Measurements from ENCODE around the gene GHRL. TPM values are rescaled to one million over a fixed set of nuclear protein-coding genes. Genes with fewer than 3 reads are reported as not detected.

GHRL gene, protein sequence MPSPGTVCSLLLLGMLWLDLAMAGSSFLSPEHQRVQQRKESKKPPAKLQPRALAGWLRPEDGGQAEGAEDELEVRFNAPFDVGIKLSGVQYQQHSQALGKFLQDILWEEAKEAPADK
- total RNA-seq, result not detected in 2 replicates

DNA sequence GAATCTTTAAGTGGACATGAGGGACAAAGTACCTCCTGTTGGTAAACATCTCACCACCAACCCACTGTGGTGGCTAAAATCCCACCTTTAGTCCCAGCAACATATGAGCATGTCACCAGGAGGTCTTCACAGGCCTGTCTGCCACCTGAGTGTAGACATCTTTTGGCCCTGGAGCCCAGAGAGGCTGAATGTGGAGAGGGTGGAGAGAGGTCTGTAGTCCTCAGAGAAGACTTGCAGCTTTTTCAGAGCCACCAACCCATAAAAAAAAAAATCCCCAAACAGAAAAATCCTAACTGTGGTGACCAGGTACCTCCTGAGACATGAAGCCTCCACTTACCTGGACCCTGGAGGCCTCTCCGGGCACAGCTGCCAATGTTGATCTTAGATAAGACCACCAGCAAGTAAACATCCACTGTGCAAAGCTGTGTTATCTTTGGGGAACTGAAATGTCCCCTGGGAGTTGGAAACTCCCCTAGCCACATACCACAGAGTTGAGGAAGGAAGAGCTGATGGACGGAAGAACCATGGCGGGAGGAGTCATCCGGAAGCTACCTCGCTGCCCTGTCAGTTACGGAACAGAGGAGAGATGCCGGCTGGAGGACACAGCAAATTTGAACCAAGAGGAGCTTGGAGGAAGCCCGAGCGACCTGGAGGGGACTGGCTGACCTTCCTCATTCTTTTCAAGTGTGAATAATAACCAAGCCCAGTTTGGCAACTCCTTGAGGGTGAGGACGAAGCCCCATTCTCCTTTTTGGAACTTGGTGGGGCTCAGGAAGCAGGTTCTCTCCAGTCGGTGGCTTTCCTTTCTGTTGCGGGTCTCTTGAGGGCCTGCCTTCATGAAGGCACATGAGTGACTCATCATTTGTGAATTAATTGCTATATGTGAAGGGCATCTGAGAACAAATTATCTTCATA, at the start of gene GHRL:
Gene GHRL (minus strand): TSS at position 443 of the 915 bp plus-strand sequence. CDS start 2,767 bp downstream, outside the sequence.
- no peak for DNase-seq (ENCODE audit: low read depth)
- H3K36me3 ChIP-seq (ENCODE audit: control insufficient read depth, insufficient read depth, low read length), result no peaks in the 10 kb centered on the region

DNA sequence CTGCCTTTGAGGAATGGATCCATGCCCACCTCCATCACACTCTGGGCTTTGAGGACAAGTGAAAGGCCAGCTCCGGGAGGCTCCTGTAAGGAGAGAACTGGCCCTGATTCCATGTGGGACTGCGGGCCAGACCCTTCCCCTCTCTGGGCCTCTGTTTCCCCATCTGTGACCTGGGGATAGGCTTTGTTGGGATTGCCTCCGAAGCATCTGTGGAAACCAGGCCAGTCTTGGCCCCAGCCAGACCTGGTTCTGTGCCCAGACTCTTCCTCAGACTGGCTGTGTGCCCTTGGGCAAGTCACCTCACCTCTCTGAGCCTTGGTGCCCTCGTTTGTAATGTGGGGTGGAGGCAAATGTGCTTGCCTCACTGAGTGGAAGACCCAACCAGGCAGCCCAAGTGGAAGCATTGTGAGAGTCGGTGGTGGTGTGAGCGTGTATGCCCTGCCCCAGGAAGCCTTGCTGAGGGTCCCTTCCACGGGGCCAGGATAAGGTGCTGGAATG, 49.2 kb upstream of the GHRL start:
- DNase-seq (ENCODE audit: low read depth), result no peak

More for the DNA sequence above, at the start of gene GHRL:
- TF ChIP-seq, protein P1, sequence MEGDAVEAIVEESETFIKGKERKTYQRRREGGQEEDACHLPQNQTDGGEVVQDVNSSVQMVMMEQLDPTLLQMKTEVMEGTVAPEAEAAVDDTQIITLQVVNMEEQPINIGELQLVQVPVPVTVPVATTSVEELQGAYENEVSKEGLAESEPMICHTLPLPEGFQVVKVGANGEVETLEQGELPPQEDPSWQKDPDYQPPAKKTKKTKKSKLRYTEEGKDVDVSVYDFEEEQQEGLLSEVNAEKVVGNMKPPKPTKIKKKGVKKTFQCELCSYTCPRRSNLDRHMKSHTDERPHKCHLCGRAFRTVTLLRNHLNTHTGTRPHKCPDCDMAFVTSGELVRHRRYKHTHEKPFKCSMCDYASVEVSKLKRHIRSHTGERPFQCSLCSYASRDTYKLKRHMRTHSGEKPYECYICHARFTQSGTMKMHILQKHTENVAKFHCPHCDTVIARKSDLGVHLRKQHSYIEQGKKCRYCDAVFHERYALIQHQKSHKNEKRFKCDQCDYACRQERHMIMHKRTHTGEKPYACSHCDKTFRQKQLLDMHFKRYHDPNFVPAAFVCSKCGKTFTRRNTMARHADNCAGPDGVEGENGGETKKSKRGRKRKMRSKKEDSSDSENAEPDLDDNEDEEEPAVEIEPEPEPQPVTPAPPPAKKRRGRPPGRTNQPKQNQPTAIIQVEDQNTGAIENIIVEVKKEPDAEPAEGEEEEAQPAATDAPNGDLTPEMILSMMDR (IDR thresholded peaks at IDR 0.05; ENCODE audit: insufficient read depth, low read length, poor library complexity, severe bottlenecking), result no peak
- Histone ChIP-seq H3K27me3 (ENCODE audit: control insufficient read depth, insufficient read depth, low read length) (no peaks in the 10 kb centered on the region), H3K4me3 (ENCODE audit: low read depth, low read length) (no peak within 1 kb of the TSS)

DNA sequence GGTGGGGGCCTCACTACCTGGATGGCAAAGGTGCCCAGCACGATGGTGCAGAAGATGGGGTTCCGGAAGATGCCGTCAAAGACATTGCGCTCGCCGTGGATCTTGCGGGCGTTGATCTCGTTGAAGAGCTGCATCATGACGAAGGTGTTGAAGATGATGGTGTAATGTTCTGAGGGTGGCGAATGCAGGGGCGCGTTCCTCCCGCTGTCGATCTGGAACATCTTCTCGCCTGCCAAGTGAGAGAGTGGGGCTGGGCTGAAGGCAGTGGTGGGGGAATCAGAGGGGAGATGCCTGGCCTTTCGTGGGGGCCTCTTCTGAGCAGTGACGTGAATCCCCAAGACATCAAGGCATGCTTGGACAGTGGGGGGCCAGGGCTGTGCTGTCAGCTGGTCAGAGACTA, 47.7 kb upstream of the GHRL start:
- TF ChIP-seq, protein P1 (IDR thresholded peaks at IDR 0.05; ENCODE audit: insufficient read depth, low read length, poor library complexity, severe bottlenecking), result no peak
- Histone ChIP-seq H3K4me3 (ENCODE audit: low read depth, low read length) (no peak overlapping the region), H3K36me3 (ENCODE audit: control insufficient read depth, insufficient read depth, low read length) (no peaks in the 10 kb centered on the region), H3K27me3 (ENCODE audit: control insufficient read depth, insufficient read depth, low read length) (peaks cover 16% of the 10 kb centered on the region)
- DNase-seq (ENCODE audit: low read depth), result no peak

More for the DNA sequence above, 49.2 kb upstream of the GHRL start:
- Histone ChIP-seq H3K4me3 (ENCODE audit: low read depth, low read length) (no peak overlapping the region), H3K27me3 (ENCODE audit: control insufficient read depth, insufficient read depth, low read length) (peaks cover 16% of the 10 kb centered on the region), H3K36me3 (ENCODE audit: control insufficient read depth, insufficient read depth, low read length) (no peaks in the 10 kb centered on the region)
- TF ChIP-seq, protein P1 (IDR thresholded peaks at IDR 0.05; ENCODE audit: insufficient read depth, low read length, poor library complexity, severe bottlenecking), result no peak

DNA sequence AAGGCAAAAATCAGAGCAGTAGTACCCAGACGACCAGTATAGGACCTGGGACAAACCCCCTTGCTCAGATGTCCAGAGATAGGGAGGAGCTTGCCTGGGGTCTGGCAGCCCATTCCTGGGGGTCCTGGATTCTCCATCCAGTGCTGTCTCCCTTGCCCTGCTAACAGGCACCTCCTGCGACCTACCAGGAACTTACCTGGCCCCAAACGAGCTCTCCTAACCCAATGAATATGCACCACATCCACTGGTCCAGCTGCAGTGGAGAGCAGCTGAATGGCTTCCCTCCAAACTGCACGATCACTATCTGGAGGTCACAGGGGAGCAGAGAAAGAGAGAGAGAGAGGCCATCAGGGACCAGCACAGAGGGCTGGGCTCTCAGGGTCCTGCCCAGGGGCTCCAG, 47.3 kb upstream of the GHRL start:
- H3K36me3 ChIP-seq (ENCODE audit: control insufficient read depth, insufficient read depth, low read length), result no peaks in the 10 kb centered on the region
- no peak overlapping the region for H3K4me3 ChIP-seq (ENCODE audit: low read depth, low read length)
- TF ChIP-seq, protein P1 (IDR thresholded peaks at IDR 0.05; ENCODE audit: insufficient read depth, low read length, poor library complexity, severe bottlenecking), result no peak
- peaks cover 16% of the 10 kb centered on the region for H3K27me3 ChIP-seq (ENCODE audit: control insufficient read depth, insufficient read depth, low read length)
- DNase-seq (ENCODE audit: low read depth), result no peak

DNA sequence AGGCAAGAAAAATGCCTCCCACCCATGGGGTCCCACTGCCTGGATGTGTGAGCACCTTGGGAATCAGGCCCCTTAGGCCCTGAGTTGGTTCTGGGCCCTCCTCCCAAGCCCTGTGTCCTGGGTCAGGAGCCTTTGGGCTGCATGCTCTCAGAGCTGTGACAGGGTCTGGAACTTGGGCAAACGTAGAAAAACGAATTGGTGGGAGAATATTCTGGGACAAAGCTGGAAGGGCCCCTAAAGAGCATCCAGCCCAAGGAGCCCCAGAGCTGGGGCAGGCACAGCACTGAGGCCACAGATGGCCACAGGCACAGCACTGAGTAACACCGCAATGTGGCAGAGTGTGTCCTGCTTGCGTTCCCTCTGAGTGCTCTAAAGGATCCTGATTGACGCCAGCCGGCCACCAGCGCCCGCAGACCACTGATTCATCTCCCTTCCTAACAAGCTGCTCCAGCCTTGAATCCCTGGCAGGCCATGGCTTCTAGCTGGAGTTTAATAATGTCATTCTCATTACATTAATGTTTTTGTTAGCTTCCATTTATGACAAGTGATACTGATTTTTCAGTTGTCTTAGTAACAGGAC, 46.7 kb upstream of the GHRL start:
- TF ChIP-seq, protein P1 (IDR thresholded peaks at IDR 0.05; ENCODE audit: insufficient read depth, low read length, poor library complexity, severe bottlenecking), result no peak
- Histone ChIP-seq H3K27me3 (ENCODE audit: control insufficient read depth, insufficient read depth, low read length) (peaks cover 16% of the 10 kb centered on the region), H3K36me3 (ENCODE audit: control insufficient read depth, insufficient read depth, low read length) (no peaks in the 10 kb centered on the region), H3K4me3 (ENCODE audit: low read depth, low read length) (no peak overlapping the region)
- DNase-seq (ENCODE audit: low read depth), result no peak

All from kidney epithelial cell (primary cell).